Keratinocyte (primary cell): Measurements from ENCODE around the gene AUNIP. TPM values are rescaled to one million over a fixed set of nuclear protein-coding genes. Genes with fewer than 3 reads are reported as not detected.

ENCODE experiments used
- DNase-seq: peaks from one replicate; pipeline ENCODE4 v3.0.0-alpha.2; 2011; ENCODE audit warnings: low read depth, missing footprints, low spot score
- FAIRE-seq: peaks from 2 replicates; lab custom pipeline; 2011; peaks lifted over from hg19 to GRCh38; lab: Jason Lieb, UNC
- H2AFZ ChIP-seq: 2 replicates; pipeline ENCODE4 v1.6.0; 2012; ENCODE audit warnings: low read length, control low read depth, inconsistent platforms; ENCODE audit not compliant: control insufficient read depth
- H3K27ac ChIP-seq: 2 replicates; pipeline ENCODE4 v1.5.1; 2011; ENCODE audit warnings: low read length; ENCODE audit not compliant: control insufficient read depth, insufficient read depth
- H3K27me3 ChIP-seq: 3 replicates; pipeline ENCODE4 v1.6.0; 2011; ENCODE audit warnings: low read length; ENCODE audit not compliant: control insufficient read depth, insufficient read depth; ENCODE audit errors: extremely low read depth
- H3K36me3 ChIP-seq, 2 experiments: 2 replicates in 1 of 2; 3 replicates in 1 of 2; pipeline ENCODE4 v1.5.1; 2011; ENCODE audit warnings: low read length in 2 of 2, mild to moderate bottlenecking in 1 of 2; ENCODE audit not compliant: control insufficient read depth in 2 of 2, insufficient read depth in 2 of 2; ENCODE audit errors: extremely low read depth in 1 of 2
- H3K4me1 ChIP-seq: 3 replicates; pipeline ENCODE4 v1.5.1; 2011; ENCODE audit warnings: low read length; ENCODE audit not compliant: control insufficient read depth, insufficient read depth; ENCODE audit errors: extremely low read depth
- H3K4me2 ChIP-seq: 3 replicates; pipeline ENCODE4 v1.6.0; 2011; ENCODE audit warnings: low read depth, low read length; ENCODE audit not compliant: control insufficient read depth, insufficient read depth; ENCODE audit errors: extremely low read depth
- H3K4me3 ChIP-seq, 3 experiments: fragments of 200-600 bp in 1 of 3; sonication (generic) in 1 of 3; 2 replicates in 2 of 3; 3 replicates in 1 of 3; pipeline ENCODE4 v1.5.1; 2011 to 2016; ENCODE audit warnings: low read length in 3 of 3, mild to moderate bottlenecking in 3 of 3, control low read depth in 2 of 3, inconsistent platforms in 1 of 3, low read depth in 1 of 3, mixed read lengths in 1 of 3, mixed run types in 1 of 3, moderate library complexity in 1 of 3; ENCODE audit not compliant: control insufficient read depth in 2 of 3, insufficient read depth in 2 of 3; ENCODE audit errors: extremely low read depth in 1 of 3
- H3K79me2 ChIP-seq: 2 replicates; pipeline ENCODE4 v1.6.0; 2012; ENCODE audit warnings: low read length; ENCODE audit not compliant: control insufficient read depth, insufficient read depth
- H3K9ac ChIP-seq: 3 replicates; pipeline ENCODE4 v1.6.0; 2011; ENCODE audit warnings: low read length; ENCODE audit not compliant: control insufficient read depth, insufficient read depth; ENCODE audit errors: extremely low read depth
- H3K9me1 ChIP-seq: 3 replicates; pipeline ENCODE4 v1.6.0; 2011; ENCODE audit warnings: low read length; ENCODE audit not compliant: control insufficient read depth, insufficient read depth; ENCODE audit errors: extremely low read depth
- H3K9me3 ChIP-seq: 2 replicates; pipeline ENCODE4 v1.5.1; 2012; ENCODE audit warnings: low read depth, low read length; ENCODE audit not compliant: control insufficient read depth
- H4K20me1 ChIP-seq: 3 replicates; pipeline ENCODE4 v1.6.0; 2011; ENCODE audit warnings: low read length; ENCODE audit not compliant: control insufficient read depth, insufficient read depth; ENCODE audit errors: extremely low read depth
- EZH2 ChIP-seq: IDR thresholded peaks from one replicate; pipeline ENCODE4 v1.6.1; 2012; ENCODE audit warnings: inconsistent platforms, mild to moderate bottlenecking, low read length, moderate library complexity
- dilution Hi-C: fragments of 300-500 bp; cut with MboI; formaldehyde crosslinking; loops from one replicate; pipeline ENCODE4 v1.7.0; 2020; ENCODE audit warnings: low sequenced_read_pairs; ENCODE audit not compliant: extremely low pct_ligation_motif_present
- polyA plus RNA-seq, 5 experiments: library from polyadenylated mRNA; depleted of rRNA in 3 of 5; stranded (reverse) in 3 of 5; stranded (forward) in 1 of 5; unstranded in 1 of 5; fragments of >200 nt; gene quantifications; 1 replicate in 1 of 5; 2 replicates in 3 of 5; 3 replicates in 1 of 5; pipeline versions ENCODE4 v1.2.1 to v1.2.3, GENCODE V29; 2011 to 2012; ENCODE audit warnings: missing spikeins in 2 of 5, low read depth in 1 of 5, low replicate concordance in 1 of 5
- TF ChIP-seq, protein P1 (sequence below), 3 experiments: IDR thresholded peaks in 1 of 3; conservative IDR thresholded peaks in 1 of 3; optimal IDR thresholded peaks in 1 of 3; 2 replicates in 2 of 3; 3 replicates in 1 of 3; pipeline versions ENCODE3 to v1.5.1; 2011; ENCODE audit warnings: low read length in 3 of 3, mild to moderate bottlenecking in 3 of 3, moderate library complexity in 2 of 3, control low read depth in 1 of 3, inconsistent platforms in 1 of 3; ENCODE audit not compliant: insufficient read depth in 2 of 3; ENCODE audit errors: extremely low read depth in 1 of 3

The AUNIP gene
- polyA plus RNA-seq, 1 donor (not counting 4 experiments of a cell fraction or from before 2014, with no cell fraction given): 9.3 TPM

DNA sequence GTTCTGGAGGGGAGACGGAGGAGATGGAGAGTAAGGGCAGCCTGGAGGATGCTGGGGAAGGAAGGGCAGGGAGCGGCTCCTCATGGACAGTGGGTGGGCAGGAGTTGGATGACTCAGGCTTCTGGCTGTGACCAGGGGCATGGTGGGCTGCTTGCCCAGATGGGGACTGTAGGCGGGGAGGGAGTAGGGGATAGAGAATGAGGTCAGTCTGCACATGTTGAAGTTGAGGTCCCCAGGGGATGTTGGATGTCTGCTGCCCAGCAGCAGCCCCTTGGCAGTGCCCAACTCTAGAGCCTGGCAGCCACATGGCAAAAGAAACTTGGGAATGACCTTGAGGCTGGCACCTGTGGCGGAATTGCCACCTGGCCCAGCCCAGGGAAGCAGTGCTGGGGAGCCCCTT, 52.8 kb downstream of the AUNIP start:
- Histone ChIP-seq H4K20me1 (no peaks in the 10 kb centered on the region), H3K27me3 (no peaks in the 10 kb centered on the region), H3K79me2 (no peaks in the 10 kb centered on the region), H3K9ac (no peak overlapping the region), H3K9me1 (no peaks in the 10 kb centered on the region), H3K36me3 (peaks cover 19 to 24% of the 10 kb centered on the region in 2 experiments), H2AFZ (no peak overlapping the region), H3K27ac (no peak overlapping the region), H3K4me3 (no peak overlapping the region), H3K9me3 (no peaks in the 10 kb centered on the region), H3K4me1 (no peaks in the 10 kb centered on the region), H3K4me2 (no peak overlapping the region)
- TF ChIP-seq, protein P1, sequence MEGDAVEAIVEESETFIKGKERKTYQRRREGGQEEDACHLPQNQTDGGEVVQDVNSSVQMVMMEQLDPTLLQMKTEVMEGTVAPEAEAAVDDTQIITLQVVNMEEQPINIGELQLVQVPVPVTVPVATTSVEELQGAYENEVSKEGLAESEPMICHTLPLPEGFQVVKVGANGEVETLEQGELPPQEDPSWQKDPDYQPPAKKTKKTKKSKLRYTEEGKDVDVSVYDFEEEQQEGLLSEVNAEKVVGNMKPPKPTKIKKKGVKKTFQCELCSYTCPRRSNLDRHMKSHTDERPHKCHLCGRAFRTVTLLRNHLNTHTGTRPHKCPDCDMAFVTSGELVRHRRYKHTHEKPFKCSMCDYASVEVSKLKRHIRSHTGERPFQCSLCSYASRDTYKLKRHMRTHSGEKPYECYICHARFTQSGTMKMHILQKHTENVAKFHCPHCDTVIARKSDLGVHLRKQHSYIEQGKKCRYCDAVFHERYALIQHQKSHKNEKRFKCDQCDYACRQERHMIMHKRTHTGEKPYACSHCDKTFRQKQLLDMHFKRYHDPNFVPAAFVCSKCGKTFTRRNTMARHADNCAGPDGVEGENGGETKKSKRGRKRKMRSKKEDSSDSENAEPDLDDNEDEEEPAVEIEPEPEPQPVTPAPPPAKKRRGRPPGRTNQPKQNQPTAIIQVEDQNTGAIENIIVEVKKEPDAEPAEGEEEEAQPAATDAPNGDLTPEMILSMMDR (optimal IDR thresholded peaks at IDR 0.05 in 1 of 3, IDR thresholded peaks at IDR 0.05 in 1 of 3, conservative IDR thresholded peaks at IDR 0.05 in 1 of 3; ENCODE audit: extremely low read depth in 1 of 3, insufficient read depth in 2 of 3, low read length in 3 of 3): no peak
- no peak for TF ChIP-seq EZH2
- no peak for DNase-seq
- no peak for FAIRE-seq
- dilution Hi-C loops: no loop called here

DNA sequence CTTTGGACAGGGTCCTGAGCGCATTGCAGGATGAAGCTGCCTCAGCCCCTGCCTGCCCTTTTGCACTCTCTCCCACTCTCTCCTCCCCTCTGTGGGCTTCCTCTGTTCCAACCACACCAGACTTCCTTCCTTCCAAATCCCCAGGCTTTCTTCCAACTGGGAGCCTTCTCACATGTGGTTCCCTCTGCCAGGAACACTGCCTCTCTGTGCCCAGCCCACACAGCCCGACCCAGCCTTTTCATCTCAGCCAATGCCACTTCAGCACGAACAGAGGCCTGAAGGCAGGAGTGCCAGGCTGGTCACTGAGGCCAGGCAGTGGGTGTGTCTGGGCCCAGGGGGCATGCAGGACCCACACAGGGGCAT, 53.4 kb downstream of the AUNIP start:
- H3K36me3 ChIP-seq: peaks cover 16 to 22% of the 10 kb centered on the region in 2 experiments
- no peaks in the 10 kb centered on the region for H4K20me1 ChIP-seq
- H3K9me1 ChIP-seq: no peaks in the 10 kb centered on the region
- TF ChIP-seq, protein P1 (optimal IDR thresholded peaks at IDR 0.05 in 1 of 3, IDR thresholded peaks at IDR 0.05 in 1 of 3, conservative IDR thresholded peaks at IDR 0.05 in 1 of 3; ENCODE audit: extremely low read depth in 1 of 3, insufficient read depth in 2 of 3, low read length in 3 of 3): no peak
- TF ChIP-seq EZH2: no peak
- no peak overlapping the region for H2AFZ ChIP-seq
- H3K9ac ChIP-seq: no peak overlapping the region
- no peaks in the 10 kb centered on the region for H3K9me3 ChIP-seq
- H3K79me2 ChIP-seq: peaks cover 1% of the 10 kb centered on the region
- DNase-seq: no peak
- no peaks in the 10 kb centered on the region for H3K27me3 ChIP-seq
- H3K4me3 ChIP-seq: no peak overlapping the region
- no peak for FAIRE-seq
- no peak overlapping the region for H3K4me2 ChIP-seq
- H3K4me1 ChIP-seq: peaks cover 5% of the 10 kb centered on the region
- dilution Hi-C loops: no loop called here
- no peak overlapping the region for H3K27ac ChIP-seq
